IMR-90 (cell line): ENCODE results near the gene GPR183. TPM values are rescaled to one million over a fixed set of nuclear protein-coding genes. Genes with fewer than 3 reads are reported as not detected.

ENCODE experiments used
- ATAC-seq: fragments of 200-7000 bp; cut with Tn5 transposase; 2 replicates; pipeline ENCODE4 v1.9.1; 2020; ENCODE audit warnings: low read depth, mild to moderate bottlenecking, moderate library complexity
- BruUV-seq: library from RNA; stranded (reverse); fragments of 400-500 nt; replicated peaks from 2 replicates; lab custom pipeline; 2021; lab: Mats Ljungman, UMichigan
- CTCF ChIA-PET: fragments of 300-600 bp; formaldehyde crosslinking; extraction: SDS; loops from one replicate; lab custom pipeline; 2021; ENCODE audit warnings: antibody characterized with exemption; lab: Yijun Ruan, JAX
- POLR2A ChIA-PET: fragments of 300-600 bp; sonication (Branson Sonifier 250); formaldehyde crosslinking; loops from one replicate; lab custom pipeline; 2022; ENCODE audit warnings: antibody characterized with exemption; ENCODE audit not compliant: unreplicated experiment; lab: Charles Lee
- DNase-seq: peaks from one replicate; pipeline ENCODE4 v3.0.0; 2013
- H2AFZ ChIP-seq: replicated peaks from 2 replicates; pipeline ENCODE3; 2013; ENCODE audit warnings: low read length, mild to moderate bottlenecking; ENCODE audit not compliant: poor library complexity
- H2AK5ac ChIP-seq: 2 replicates; pipeline ENCODE4 v1.6.1; 2013; ENCODE audit warnings: low read depth, low read length, inconsistent platforms
- H2AK9ac ChIP-seq: replicated peaks from 2 replicates; pipeline ENCODE3; 2013; ENCODE audit warnings: mild to moderate bottlenecking, low read depth, low read length, moderate library complexity; ENCODE audit not compliant: poor library complexity
- H2BK120ac ChIP-seq: 2 replicates; pipeline ENCODE4 v1.6.1; 2013; ENCODE audit warnings: low read depth, low read length, inconsistent platforms
- H2BK15ac ChIP-seq: 3 replicates; pipeline ENCODE4 v1.6.1; 2013; ENCODE audit warnings: low read depth, low read length, inconsistent platforms
- H2BK20ac ChIP-seq: 2 replicates; pipeline ENCODE4 v1.6.1; 2013; ENCODE audit warnings: low read depth, mild to moderate bottlenecking, inconsistent platforms, low read length, moderate library complexity
- H2BK5ac ChIP-seq: 2 replicates; pipeline ENCODE4 v1.6.1; 2013; ENCODE audit warnings: mild to moderate bottlenecking, low read depth, low read length, inconsistent platforms; ENCODE audit not compliant: poor library complexity, severe bottlenecking
- H3K14ac ChIP-seq: replicated peaks from 2 replicates; pipeline ENCODE4 v1.6.1; 2013; ENCODE audit warnings: low read depth, low read length, inconsistent platforms
- H3K18ac ChIP-seq: 2 replicates; pipeline ENCODE4 v1.6.1; 2013; ENCODE audit warnings: low read depth, low read length, control low read depth
- H3K23ac ChIP-seq: 2 replicates; pipeline ENCODE4 v1.6.1; 2013; ENCODE audit warnings: low read depth, low read length, inconsistent platforms
- H3K27ac ChIP-seq: 2 replicates; pipeline ENCODE4 v1.5.1; 2013; ENCODE audit warnings: mild to moderate bottlenecking, control low read depth, low read length; ENCODE audit not compliant: insufficient read depth
- H3K27me3 ChIP-seq: 2 replicates; pipeline ENCODE4 v1.6.1; 2013; ENCODE audit warnings: low read length; ENCODE audit not compliant: control insufficient read depth, insufficient read depth
- H3K36me3 ChIP-seq: 2 replicates; pipeline ENCODE4 v1.6.1; 2013; ENCODE audit warnings: low read length, mixed read lengths; ENCODE audit not compliant: control insufficient read depth, insufficient read depth
- H3K4ac ChIP-seq: 2 replicates; pipeline ENCODE4 v1.6.1; 2013; ENCODE audit warnings: low read depth, low read length, inconsistent platforms
- H3K4me1 ChIP-seq: 2 replicates; pipeline ENCODE4 v1.6.1; 2013; ENCODE audit warnings: low read length, mixed read lengths; ENCODE audit not compliant: control insufficient read depth, insufficient read depth
- H3K4me2 ChIP-seq: 2 replicates; pipeline ENCODE4 v1.6.1; 2013; ENCODE audit warnings: low read depth, mild to moderate bottlenecking, control low read depth, low read length, moderate library complexity
- H3K4me3 ChIP-seq: 2 replicates; pipeline ENCODE4 v1.5.1; 2013; ENCODE audit warnings: low read depth, mild to moderate bottlenecking, control low read depth, low read length, moderate library complexity; ENCODE audit not compliant: insufficient read depth
- H3K56ac ChIP-seq: 2 replicates; pipeline ENCODE4 v1.6.1; 2013; ENCODE audit warnings: low read length, inconsistent platforms; ENCODE audit not compliant: insufficient read depth; ENCODE audit errors: extremely low read depth
- H3K79me1 ChIP-seq, 2 experiments: 2 replicates each; pipeline ENCODE4 v1.6.1; 2013; ENCODE audit warnings: low read length in 2 of 2, inconsistent platforms in 1 of 2, low read depth in 1 of 2
- H3K9ac ChIP-seq: 2 replicates; pipeline ENCODE4 v1.6.1; 2013; ENCODE audit warnings: low read depth, low read length, control low read depth
- H3K9me1 ChIP-seq: 2 replicates; pipeline ENCODE4 v1.6.1; 2013; ENCODE audit warnings: low read length, inconsistent platforms; ENCODE audit not compliant: insufficient read depth
- H3K9me3 ChIP-seq: 2 replicates; pipeline ENCODE4 v1.6.1; 2013; ENCODE audit warnings: low read length; ENCODE audit not compliant: control insufficient read depth, insufficient read depth
- H4K20me1 ChIP-seq: 2 replicates; pipeline ENCODE4 v1.6.1; 2013; ENCODE audit warnings: low read length, inconsistent platforms; ENCODE audit not compliant: insufficient read depth
- H4K5ac ChIP-seq: 2 replicates; pipeline ENCODE4 v1.6.1; 2013; ENCODE audit warnings: mild to moderate bottlenecking, low read depth, low read length, control low read depth
- H4K8ac ChIP-seq, 2 experiments: 2 replicates each; pipeline ENCODE4 v1.6.1; 2013; ENCODE audit warnings: low read depth in 2 of 2, low read length in 2 of 2, control low read depth in 1 of 2, inconsistent platforms in 1 of 2
- H4K91ac ChIP-seq: 2 replicates; pipeline ENCODE4 v1.6.1; 2013; ENCODE audit warnings: low read depth, low read length, inconsistent platforms; ENCODE audit not compliant: insufficient read depth
- BHLHE40 ChIP-seq: fragments of 150-350 bp; IDR thresholded peaks from 2 replicates; pipeline ENCODE4 v1.6.1; 2016; ENCODE audit warnings: mild to moderate bottlenecking, low read depth, low read length
- CEBPB ChIP-seq: IDR thresholded peaks from 2 replicates; pipeline ENCODE4 v1.6.1; 2012; ENCODE audit warnings: low read depth, low read length, improper control_type of control experiment
- CHD1 ChIP-seq: IDR thresholded peaks from 2 replicates; pipeline ENCODE4 v1.6.1; 2012; ENCODE audit warnings: low read depth, low read length, improper control_type of control experiment
- ELK1 ChIP-seq: fragments of 150-350 bp; IDR thresholded peaks from 2 replicates; pipeline ENCODE4 v1.6.1; 2016; ENCODE audit warnings: low read depth, mild to moderate bottlenecking, low read length, moderate library complexity, borderline replicate concordance
- FOS ChIP-seq: fragments of 150-350 bp; IDR thresholded peaks from 2 replicates; pipeline ENCODE4 v1.6.1; 2016; ENCODE audit warnings: low read depth, low read length
- MAFK ChIP-seq: IDR thresholded peaks from 2 replicates; pipeline ENCODE4 v1.6.1; 2012; ENCODE audit warnings: low read depth, low read length, improper control_type of control experiment
- MAZ ChIP-seq: IDR thresholded peaks from 2 replicates; pipeline ENCODE4 v1.6.1; 2012; ENCODE audit warnings: low read depth, mild to moderate bottlenecking, low read length, improper control_type of control experiment, moderate library complexity, borderline replicate concordance
- MXI1 ChIP-seq: IDR thresholded peaks from 2 replicates; pipeline ENCODE4 v1.6.1; 2012; ENCODE audit warnings: low read depth, mild to moderate bottlenecking, low read length, moderate library complexity, borderline replicate concordance
- NFE2L2 ChIP-seq: fragments of 150-350 bp; IDR thresholded peaks from 2 replicates; pipeline ENCODE4 v1.6.1; 2016; ENCODE audit warnings: low read depth, mild to moderate bottlenecking, low read length
- POLR2A ChIP-seq: IDR thresholded peaks from 2 replicates; pipeline ENCODE4 v1.6.1; 2012; ENCODE audit warnings: mild to moderate bottlenecking, low read depth, low read length
- RAD21 ChIP-seq: IDR thresholded peaks from 2 replicates; pipeline ENCODE4 v1.6.1; 2012; ENCODE audit warnings: low read length, improper control_type of control experiment
- RCOR1 ChIP-seq: IDR thresholded peaks from 2 replicates; pipeline ENCODE4 v1.6.1; 2012; ENCODE audit warnings: mild to moderate bottlenecking, low read length, improper control_type of control experiment; ENCODE audit not compliant: insufficient replicate concordance
- RFX5 ChIP-seq: IDR thresholded peaks from 2 replicates; pipeline ENCODE4 v1.8.0; 2012; ENCODE audit warnings: low read depth, mild to moderate bottlenecking, low read length, moderate library complexity
- SMC3 ChIP-seq: fragments of 150-350 bp; IDR thresholded peaks from 2 replicates; pipeline ENCODE4 v1.6.1; 2016; ENCODE audit warnings: low read depth, mild to moderate bottlenecking, antibody characterized with exemption, low read length, moderate library complexity
- WGBS, 2 experiments: methylation state at CpG; one replicate each; pipeline versions ENCODE4 v1.1.5 to v1.1.7; 2013; ENCODE audit warnings: missing lambda C conversion rate in 2 of 2; ENCODE audit not compliant: insufficient read length in 1 of 2; ENCODE audit errors: extremely low coverage in 2 of 2; 5-methylcytosine and 5-hydroxymethylcytosine counted together
- dilution Hi-C: fragments of 300-500 bp; cut with HindIII; formaldehyde crosslinking; loops from one replicate; pipeline ENCODE4 v1.14.3; 2018; ENCODE audit warnings: low sequenced_read_pairs; ENCODE audit not compliant: unreplicated experiment
- in situ Hi-C: fragments of 300-500 bp; cut with MboI; formaldehyde crosslinking; loops from 3 replicates; pipeline ENCODE4 v1.14.3; 2019; ENCODE audit warnings: low sequenced_read_pairs, inconsistent platforms, mixed read lengths
- intact Hi-C: fragments of 100-400 bp; cut with micrococcal nuclease; formaldehyde crosslinking; loops from 2 replicates; pipeline ENCODE4 v1.10.0; 2022
- polyA plus RNA-seq, 3 experiments: library from polyadenylated mRNA; depleted of rRNA; stranded (reverse); fragments of >200 nt; gene quantifications; 2 replicates each; pipeline ENCODE4 v1.2.3, GENCODE V29; 2012; ENCODE audit warnings: low replicate concordance in 1 of 3
- total RNA-seq: library from RNA; depleted of rRNA; stranded (reverse); fragments of >200 nt; gene quantifications from 2 replicates; pipeline ENCODE4 v1.2.3, GENCODE V29; 2012
- TF ChIP-seq, protein P1 (sequence below): fragments of 150-350 bp; IDR thresholded peaks from 2 replicates; pipeline ENCODE4 v1.6.1; 2017; ENCODE audit warnings: mild to moderate bottlenecking, antibody characterized with exemption, low read length, low read depth
- TF ChIP-seq, protein P2 (sequence below): conservative IDR thresholded peaks from 2 replicates; pipeline ENCODE4 v1.5.1; 2012; ENCODE audit warnings: mild to moderate bottlenecking, low read depth, low read length, improper control_type of control experiment

Gene GPR183
- total and polyA plus RNA-seq, 2 of the 4 experiments (the other 2 are of a cell fraction): 0.18 to 0.31 TPM

DNA sequence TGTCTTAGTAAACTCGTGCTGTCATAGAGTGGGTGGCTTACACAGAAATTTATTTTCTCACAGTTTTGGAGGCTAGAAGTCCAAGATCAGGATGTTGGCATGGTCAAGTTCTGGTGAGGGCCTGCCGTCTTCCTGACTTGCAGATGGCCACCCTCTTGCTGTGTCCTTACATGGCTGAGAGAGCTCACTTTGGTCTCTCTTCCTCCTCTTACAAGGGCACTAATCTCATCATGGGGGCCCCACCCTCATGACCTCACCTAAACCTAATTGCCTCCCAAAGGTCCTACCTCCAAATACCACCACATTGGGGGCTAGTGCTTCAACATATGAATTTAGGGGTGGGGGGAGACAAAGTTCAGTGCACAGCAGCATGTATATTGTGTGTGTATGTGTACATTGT lies 34.7 kb downstream of the GPR183 start:
- Histone ChIP-seq H2BK5ac (no peak overlapping the region), H3K4me2 (no peak overlapping the region), H3K27ac (no peak overlapping the region), H2BK20ac (no peak overlapping the region), H3K56ac (no peak overlapping the region), H2AFZ (no peak overlapping the region), H3K4me1 (no peaks in the 10 kb centered on the region), H4K20me1 (peaks cover 5% of the 10 kb centered on the region; the same call in 1 of the 2 replicates), H3K9ac (no peak overlapping the region), H3K9me3 (no peaks in the 10 kb centered on the region; the same call in none of the 2 replicates), H2BK120ac (no peak overlapping the region), H2AK9ac (no peak overlapping the region), H3K79me1 (peaks cover 9 to 10% of the 10 kb centered on the region in 2 experiments; a peak in 3 of 4 replicates), H3K14ac (no peak overlapping the region), H3K18ac (no peak overlapping the region), H3K23ac (no peak overlapping the region), H2BK15ac (no peak overlapping the region), H3K4ac (no peak overlapping the region), H3K4me3 (no peak overlapping the region), H3K27me3 (no peaks in the 10 kb centered on the region), H2AK5ac (no peak overlapping the region), H4K5ac (no peak overlapping the region), H4K8ac (no peak overlapping the region), H4K91ac (no peak overlapping the region), H3K36me3 (peaks cover 5% of the 10 kb centered on the region), H3K9me1 (no peaks in the 10 kb centered on the region)
- dilution Hi-C loops: no loop called here
- WGBS, 2 experiments: 100% methylated on average over 1 of the region's 2 CpGs; no CpG with 5 or more reads in 1 of the 2 experiments
- no peak for ATAC-seq
- CTCF ChIA-PET: interaction anchor here (4.5 kb wide), 1 partner anchor 163 kb away, joined by 85 read pairs; no protein-coding TSS in a partner anchor
- TF ChIP-seq MXI1: no peak
- no peak for TF ChIP-seq RCOR1
- no peak for TF ChIP-seq BHLHE40
- no peak for TF ChIP-seq CHD1
- TF ChIP-seq POLR2A: no peak
- TF ChIP-seq ELK1: no peak
- TF ChIP-seq FOS: no peak
- no peak for TF ChIP-seq SMC3
- TF ChIP-seq, protein P1, sequence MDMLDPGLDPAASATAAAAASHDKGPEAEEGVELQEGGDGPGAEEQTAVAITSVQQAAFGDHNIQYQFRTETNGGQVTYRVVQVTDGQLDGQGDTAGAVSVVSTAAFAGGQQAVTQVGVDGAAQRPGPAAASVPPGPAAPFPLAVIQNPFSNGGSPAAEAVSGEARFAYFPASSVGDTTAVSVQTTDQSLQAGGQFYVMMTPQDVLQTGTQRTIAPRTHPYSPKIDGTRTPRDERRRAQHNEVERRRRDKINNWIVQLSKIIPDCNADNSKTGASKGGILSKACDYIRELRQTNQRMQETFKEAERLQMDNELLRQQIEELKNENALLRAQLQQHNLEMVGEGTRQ: no peak
- TF ChIP-seq CEBPB: no peak
- no peak for TF ChIP-seq MAFK
- TF ChIP-seq NFE2L2: no peak
- no peak for TF ChIP-seq RAD21
- TF ChIP-seq, protein P2, sequence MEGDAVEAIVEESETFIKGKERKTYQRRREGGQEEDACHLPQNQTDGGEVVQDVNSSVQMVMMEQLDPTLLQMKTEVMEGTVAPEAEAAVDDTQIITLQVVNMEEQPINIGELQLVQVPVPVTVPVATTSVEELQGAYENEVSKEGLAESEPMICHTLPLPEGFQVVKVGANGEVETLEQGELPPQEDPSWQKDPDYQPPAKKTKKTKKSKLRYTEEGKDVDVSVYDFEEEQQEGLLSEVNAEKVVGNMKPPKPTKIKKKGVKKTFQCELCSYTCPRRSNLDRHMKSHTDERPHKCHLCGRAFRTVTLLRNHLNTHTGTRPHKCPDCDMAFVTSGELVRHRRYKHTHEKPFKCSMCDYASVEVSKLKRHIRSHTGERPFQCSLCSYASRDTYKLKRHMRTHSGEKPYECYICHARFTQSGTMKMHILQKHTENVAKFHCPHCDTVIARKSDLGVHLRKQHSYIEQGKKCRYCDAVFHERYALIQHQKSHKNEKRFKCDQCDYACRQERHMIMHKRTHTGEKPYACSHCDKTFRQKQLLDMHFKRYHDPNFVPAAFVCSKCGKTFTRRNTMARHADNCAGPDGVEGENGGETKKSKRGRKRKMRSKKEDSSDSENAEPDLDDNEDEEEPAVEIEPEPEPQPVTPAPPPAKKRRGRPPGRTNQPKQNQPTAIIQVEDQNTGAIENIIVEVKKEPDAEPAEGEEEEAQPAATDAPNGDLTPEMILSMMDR: no peak
- TF ChIP-seq RFX5: no peak
- TF ChIP-seq MAZ: no peak
- BruUV-seq: no TSS peak
- no peak for DNase-seq
- intact Hi-C loops: no loop called here
- POLR2A ChIA-PET: no interaction called here
- in situ Hi-C loops: loop anchor here (5.0 kb wide), 1 partner anchor 165 kb away; no protein-coding TSS in a partner anchor
